GM18520 (cell line): ENCODE data around the gene DNMT1.
"Not testable (repeated sequence)": the region's sequence is repeated elsewhere in the genome, so short reads cannot be mapped to it uniquely, and the experiment has no call there.

Experiments used
- ATAC-seq: cut with Tn5 transposase; IDR thresholded peaks from one replicate; pipeline ENCODE4 v1.9.1; 2021; ENCODE audit not compliant: unreplicated experiment

DNMT1 gene

GRCh38 chr19:10222201-10222890 is 27.6 kb upstream of the DNMT1 start:
- no peak for ATAC-seq

GRCh38 chr19:10220695-10221094 is 25.9 kb upstream of the DNMT1 start:
- ATAC-seq = no peak

GRCh38 chr19:10219678-10220077 is 24.9 kb upstream of the DNMT1 start:
- ATAC-seq = peak; percentile 65

GRCh38 chr19:10217085-10217484 is 22.3 kb upstream of the DNMT1 start:
- no peak for ATAC-seq

GRCh38 chr19:10214784-10215183 is 20.0 kb upstream of the DNMT1 start:
- ATAC-seq = no peak

DNA sequence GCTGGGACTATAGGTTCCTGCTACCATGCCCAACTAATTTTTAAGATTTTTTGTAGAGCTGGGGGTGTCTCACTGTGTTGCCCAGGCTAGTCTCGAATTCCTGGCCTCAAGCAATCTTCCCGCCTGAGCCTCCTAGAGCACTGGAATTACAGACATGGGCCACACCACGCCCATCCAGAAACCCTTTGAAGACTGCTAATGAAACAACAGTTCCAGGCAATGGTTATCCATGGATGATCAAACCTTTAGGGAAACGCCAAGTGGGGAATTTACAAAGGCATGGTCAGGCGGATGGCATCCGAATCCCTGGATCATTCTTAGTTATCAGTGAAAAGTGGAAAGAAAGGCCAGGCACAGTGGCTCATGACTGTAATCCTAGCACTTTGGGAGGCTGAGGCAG is 16.9 kb upstream of the DNMT1 start:
- no peak for ATAC-seq

GRCh38 chr19:10211061-10211460 is 16.3 kb upstream of the DNMT1 start:
- no peak for ATAC-seq

DNA sequence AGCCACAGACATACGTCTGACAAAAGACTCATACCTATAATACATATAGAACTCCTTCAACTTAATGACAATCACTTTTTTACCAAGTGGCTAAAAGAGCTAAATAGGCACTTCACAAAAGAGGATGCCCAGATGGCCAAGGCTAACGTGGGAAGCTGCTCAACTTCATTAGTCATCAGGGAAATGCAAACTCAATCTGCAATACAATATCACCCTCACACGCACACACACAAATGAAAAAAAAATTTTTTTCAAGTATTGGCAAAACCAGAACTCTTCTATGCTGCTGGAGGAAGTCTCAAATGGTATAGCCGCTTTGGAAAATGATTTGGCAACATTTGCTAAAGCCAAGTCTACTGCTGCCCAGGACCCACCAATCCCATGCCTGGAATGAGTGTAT is 14.6 kb upstream of the DNMT1 start:
- no peak for ATAC-seq

- ATAC-seq = no peak
Observed at GRCh38 chr19:10207026-10207425, 12.3 kb upstream of the DNMT1 start.

DNA sequence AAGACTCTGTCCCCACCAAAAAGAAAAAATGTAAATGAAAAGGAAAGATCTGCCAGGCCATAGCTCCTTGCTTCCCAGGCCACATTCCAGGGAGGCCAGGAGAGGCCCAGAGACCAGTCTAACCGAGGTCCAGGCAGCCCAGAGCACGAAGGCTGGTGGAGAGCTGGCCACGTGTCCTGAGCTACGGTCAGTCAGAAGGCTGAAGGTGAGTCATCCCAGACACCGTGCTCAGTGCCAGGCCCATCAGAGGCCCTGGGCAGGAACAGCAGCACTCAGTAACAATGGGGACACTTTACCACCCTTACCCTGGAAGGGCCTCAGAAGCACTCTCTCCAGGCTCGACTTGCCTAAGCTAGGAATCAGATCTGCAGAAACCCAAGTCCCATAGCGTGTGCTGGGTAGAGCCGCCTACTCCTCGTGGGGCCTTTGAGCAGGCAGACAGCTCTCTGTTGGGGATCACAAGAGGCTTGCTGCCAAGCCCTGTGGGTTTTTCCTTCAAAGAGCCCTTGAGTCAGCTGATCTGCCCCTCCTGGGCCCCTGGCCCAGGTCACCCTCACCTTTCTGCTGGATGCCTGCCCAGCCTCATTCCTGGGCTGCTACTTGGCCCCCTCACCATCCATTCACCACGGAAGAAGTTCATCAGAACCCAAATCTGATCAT is 11.6 kb upstream of the DNMT1 start:
- no peak for ATAC-seq

DNA sequence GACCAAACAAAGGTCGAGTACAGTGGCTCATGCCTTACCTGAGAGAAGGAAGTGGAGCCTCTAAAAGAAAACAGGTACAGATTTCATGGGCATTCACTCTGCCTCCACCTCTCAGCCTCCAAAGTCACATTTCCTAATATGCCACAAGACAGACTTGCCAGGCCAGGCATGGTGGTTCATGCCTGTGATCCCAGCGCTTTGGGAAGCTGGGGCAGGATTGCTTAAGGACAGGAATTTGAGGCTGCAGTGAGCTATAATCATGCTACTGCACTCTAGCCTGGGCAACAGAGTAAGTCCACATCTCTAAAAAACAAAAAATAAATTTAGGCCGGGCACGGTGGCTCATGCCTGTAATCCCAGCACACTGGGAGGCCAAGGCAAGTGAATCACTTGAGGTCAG is 10.9 kb upstream of the DNMT1 start:
- no peak for ATAC-seq

DNA sequence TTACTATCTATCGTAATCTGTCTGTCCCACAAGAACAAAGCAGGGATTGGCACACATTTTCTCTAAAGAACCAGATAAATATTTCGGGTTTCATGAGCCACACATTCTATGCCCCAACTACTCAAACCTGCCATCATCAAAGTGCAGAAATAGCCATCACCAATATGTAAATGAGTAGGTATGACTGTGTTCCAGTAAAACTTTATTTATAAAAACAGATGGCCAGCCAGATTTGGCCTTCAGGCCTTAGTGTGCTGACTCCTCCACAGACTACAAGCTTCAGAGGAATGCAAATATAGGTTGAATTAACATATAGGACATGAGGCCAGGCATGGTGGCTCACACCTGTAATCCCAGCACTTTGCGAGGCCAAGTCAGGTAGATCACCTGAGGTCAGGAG is 8.9 kb upstream of the DNMT1 start:
- ATAC-seq = no peak

DNA sequence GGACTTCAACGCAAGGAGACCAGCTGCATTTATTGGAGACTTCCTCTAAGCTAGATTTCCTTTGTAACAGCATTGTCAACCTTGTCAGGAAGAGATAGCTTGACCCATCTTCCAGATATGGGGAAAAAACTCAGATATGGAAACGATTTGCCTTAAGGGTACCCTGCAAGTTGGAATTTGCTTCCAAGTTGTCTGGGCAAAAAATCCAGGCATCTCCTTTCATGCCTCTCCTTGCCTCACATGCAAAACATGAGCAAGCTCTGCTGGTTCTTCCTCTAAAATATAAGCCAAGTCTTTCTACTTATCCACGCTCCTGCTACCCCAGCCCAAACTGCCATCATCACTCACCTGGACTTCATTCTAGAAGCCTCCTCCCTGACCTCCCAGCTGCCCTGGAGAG is 6.4 kb upstream of the DNMT1 start:
- ATAC-seq = no peak

GRCh38 chr19:10200101-10200500 is 5.3 kb upstream of the DNMT1 start:
- ATAC-seq = not testable (repeated sequence)

DNA sequence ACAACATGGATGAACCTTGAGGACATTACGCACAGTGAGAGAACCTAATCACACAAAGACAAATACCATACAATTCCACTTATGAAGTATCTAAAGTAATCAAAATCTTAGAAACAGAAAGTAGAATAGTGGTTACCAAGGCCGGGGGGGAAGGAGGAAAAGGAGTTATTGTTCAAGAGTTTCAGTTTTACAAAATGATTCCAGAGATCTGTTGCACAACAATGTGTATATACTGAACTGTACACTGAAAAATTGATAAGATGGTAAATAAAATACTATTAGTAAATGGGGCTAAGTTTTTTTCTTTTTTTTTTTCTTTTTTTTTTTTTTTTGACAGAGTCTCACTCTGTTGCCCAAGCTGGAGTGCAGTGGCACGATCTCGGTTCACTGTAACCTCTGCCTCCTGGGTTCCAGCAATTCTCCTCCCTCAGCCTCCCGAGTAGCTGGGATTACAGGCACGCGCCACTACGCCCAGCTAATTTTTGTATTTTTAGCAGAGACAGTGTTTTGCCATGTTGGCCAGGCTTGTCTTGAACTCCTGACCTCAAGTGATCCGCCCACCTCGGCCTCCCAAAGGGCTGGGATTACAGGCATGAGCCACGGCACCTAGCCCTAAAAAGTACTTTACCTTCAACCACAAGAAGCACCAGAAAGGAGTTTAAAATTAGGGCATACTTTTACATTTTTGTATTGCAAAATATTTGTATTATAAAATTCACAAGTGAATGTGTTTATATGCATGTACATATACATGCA is 4.3 kb upstream of the DNMT1 start:
- ATAC-seq = not testable (repeated sequence)

DNA sequence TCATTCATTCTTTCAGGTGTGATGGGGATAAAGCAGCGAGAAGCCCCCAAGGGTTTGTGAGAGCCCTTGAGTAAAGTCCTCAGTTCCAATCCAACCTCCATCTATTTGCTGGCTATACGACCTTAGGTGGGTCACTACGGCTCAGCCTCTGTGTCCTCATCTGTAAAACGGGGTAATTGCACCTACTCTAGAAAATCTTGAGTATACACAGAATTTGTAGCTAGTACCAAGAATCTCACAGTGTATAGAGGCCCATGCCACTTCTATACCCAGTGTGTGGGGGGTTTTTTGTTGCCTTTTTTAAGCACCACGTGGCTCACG is 406 bp upstream of the DNMT1 start:
- no peak for ATAC-seq

DNA sequence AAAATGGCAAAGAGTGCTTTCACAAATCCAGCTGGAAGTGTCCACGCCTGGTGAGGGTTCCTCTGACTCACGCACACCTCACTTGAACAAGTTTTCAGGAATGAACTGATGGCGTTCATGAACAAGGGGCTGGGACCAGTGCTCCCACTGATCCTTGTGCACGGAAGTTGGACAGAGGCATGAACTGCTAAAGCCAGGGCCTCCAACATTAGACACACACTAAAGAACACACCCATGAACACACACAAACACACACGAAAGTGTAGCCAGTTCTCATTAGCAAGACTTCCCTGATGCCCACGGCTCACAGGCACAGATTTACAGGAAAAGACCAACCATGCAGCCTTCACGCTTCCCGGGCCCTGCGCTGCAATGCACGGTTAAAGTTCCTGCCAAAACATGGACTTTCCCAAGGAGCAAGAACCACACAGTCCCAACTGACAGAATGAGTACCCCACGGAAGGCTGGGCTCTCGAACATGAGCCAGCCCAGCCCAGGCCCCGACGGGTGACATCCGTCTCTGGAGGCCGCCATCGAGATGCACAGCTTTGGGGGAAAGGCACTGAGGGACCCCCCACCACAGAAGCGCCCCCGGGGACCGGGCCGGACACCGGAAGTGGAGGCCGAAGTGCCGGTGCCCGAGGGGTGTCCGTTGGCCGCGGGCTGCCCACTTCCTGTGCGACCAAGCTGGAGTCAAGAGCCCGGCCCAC is 808 bp downstream of the DNMT1 start:
- ATAC-seq = no peak

GRCh38 chr19:10192922-10193321 is 1.8 kb downstream of the DNMT1 start:
- no peak for ATAC-seq

DNA sequence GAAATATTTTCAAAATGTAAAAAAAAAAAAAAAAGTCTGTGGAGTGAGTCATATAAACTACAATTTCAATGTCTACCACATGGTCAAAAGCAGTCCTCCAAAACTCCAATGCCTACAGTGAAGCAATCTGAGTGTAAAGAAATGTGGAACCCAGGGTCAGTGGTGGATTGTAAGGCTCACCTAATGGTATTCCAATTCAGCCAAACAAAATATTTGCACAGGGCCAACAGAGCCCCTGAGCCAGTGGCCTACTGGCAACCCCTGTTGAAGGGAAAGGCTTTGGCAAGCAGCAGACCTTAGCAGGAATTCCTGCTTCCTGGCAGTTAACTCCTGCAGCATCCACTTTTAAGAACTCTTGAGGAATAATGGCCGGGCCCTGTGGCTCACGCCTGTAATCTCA is 3.4 kb downstream of the DNMT1 start:
- ATAC-seq = no peak

DNA sequence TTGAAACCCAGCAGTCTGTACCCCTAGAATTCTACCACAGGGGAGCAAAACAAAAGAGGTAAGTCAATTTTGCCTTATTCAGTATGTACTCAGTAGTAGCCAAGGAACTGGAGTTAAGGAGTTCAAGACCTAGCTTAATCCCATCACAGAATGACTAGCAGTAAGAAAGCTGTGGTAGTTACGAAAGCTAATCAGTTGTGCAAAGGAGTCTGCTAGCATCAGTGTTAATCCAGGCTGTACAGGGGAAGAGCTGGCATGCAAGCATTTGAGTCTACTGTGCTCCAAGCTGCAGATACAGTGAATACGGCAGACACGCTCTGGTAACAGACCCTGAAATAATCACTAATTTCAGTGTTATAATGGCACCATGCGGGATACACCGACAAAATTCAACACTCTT is 4.7 kb downstream of the DNMT1 start:
- no peak for ATAC-seq

DNA sequence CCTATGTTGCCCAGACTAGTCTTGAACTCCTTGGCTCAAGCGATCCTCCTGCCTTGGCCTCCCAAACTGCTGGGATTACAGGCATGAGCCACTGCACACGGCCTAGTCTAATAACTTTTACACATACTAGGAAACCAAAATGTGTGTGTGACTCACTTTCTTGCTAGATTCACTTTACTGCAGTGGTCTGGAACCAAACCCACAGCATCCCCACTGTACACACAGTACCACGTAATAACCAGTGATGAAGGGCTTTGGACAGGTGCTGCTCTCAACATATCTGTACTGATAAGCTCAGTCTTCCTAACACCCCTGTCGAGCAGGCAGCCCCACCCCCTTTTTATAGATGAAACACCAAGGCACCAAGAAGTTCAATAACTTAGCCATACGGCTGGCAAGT is 5.1 kb downstream of the DNMT1 start:
- no peak for ATAC-seq

DNA sequence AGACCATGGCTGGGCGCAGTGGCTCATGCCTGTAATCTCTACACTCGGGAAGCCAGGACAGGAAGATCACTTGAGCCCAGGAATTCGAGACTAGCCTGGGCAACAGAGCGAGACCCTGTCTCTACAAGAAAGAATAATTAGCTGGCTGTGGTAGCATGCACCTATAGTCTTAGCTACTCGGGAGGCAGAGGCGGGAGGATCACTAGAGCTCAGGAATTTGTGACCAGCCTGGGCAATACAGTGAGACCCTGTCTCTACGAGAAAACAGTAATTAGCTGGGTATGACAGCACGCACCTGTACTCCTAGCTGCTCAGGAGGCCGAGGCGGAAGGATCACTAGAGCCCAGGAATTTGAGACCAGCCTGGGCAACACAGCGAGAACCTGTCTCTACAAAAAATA is 7.4 kb downstream of the DNMT1 start:
- ATAC-seq = no peak
